Liver (tissue), 3 donors: ENCODE data around the gene RAB1A.

Experiments used
- CTCF ChIP-seq: fragments of 150-350 bp; IDR thresholded peaks from 2 replicates; pipeline ENCODE4 v1.5.1; 2017; ENCODE audit warnings: improper control_type of control experiment, low read depth, low read length; ENCODE audit not compliant: missing input control
- EGR1 ChIP-seq, 2 donors: IDR thresholded peaks; 2 replicates each; pipeline ENCODE4 v1.6.1; 2016 to 2018; ENCODE audit warnings: antibody characterized with exemption in 2 of 2, low read depth in 2 of 2
- GABPA ChIP-seq, 2 donors: IDR thresholded peaks in 1 of 2; conservative IDR thresholded peaks in 1 of 2; 2 replicates each; pipeline ENCODE4 v1.6.1; 2016; ENCODE audit warnings: antibody characterized with exemption in 2 of 2, mild to moderate bottlenecking in 1 of 2, moderate library complexity in 1 of 2
- HNF4G ChIP-seq: IDR thresholded peaks from 2 replicates; pipeline ENCODE4 v1.6.1; 2016; ENCODE audit warnings: antibody characterized with exemption
- MAX ChIP-seq: IDR thresholded peaks from 2 replicates; pipeline ENCODE4 v1.6.1; 2016; ENCODE audit warnings: antibody characterized with exemption
- NR2F2 ChIP-seq: IDR thresholded peaks from 2 replicates; pipeline ENCODE4 v1.6.1; 2016; ENCODE audit warnings: antibody characterized with exemption
- RAD21 ChIP-seq, 2 donors: IDR thresholded peaks; 2 replicates each; pipeline ENCODE4 v1.6.1; 2016; ENCODE audit warnings: antibody characterized with exemption in 2 of 2, mild to moderate bottlenecking in 2 of 2
- REST ChIP-seq: IDR thresholded peaks from 2 replicates; pipeline ENCODE4 v1.6.1; 2016; ENCODE audit warnings: antibody characterized with exemption, mild to moderate bottlenecking
- RXRA ChIP-seq, 2 donors: IDR thresholded peaks; 2 replicates each; pipeline ENCODE4 v1.6.1; 2017 to 2018; ENCODE audit warnings: antibody characterized with exemption in 2 of 2, mild to moderate bottlenecking in 1 of 2
- SP1 ChIP-seq: IDR thresholded peaks from 2 replicates; pipeline ENCODE4 v1.6.1; 2018; ENCODE audit warnings: antibody characterized with exemption, mild to moderate bottlenecking
- TAF1 ChIP-seq: conservative IDR thresholded peaks from 2 replicates; pipeline ENCODE4 v1.6.1; 2016; ENCODE audit warnings: antibody characterized with exemption, mild to moderate bottlenecking
- YY1 ChIP-seq: IDR thresholded peaks from 2 replicates; pipeline ENCODE4 v1.6.1; 2016; ENCODE audit warnings: antibody characterized with exemption, mild to moderate bottlenecking
- TF ChIP-seq, protein P1 (sequence below): IDR thresholded peaks from 2 replicates; pipeline ENCODE4 v1.6.1; 2016; ENCODE audit warnings: antibody characterized with exemption
- donor health status: healthy.
- donor health status: healthy.

- TF ChIP-seq NR2F2 = no peak
- no peak for TF ChIP-seq CTCF
- no peak for TF ChIP-seq YY1
- TF ChIP-seq MAX = no peak
- TF ChIP-seq RXRA (IDR thresholded peaks at IDR 0.05) = no peak
- no peak for TF ChIP-seq GABPA (IDR thresholded peaks at IDR 0.05 in 1 of 2, conservative IDR thresholded peaks at IDR 0.05 in 1 of 2)
- no peak for TF ChIP-seq EGR1 (IDR thresholded peaks at IDR 0.05; ENCODE audit: low read depth in 2 of 2)
- TF ChIP-seq, protein P1, sequence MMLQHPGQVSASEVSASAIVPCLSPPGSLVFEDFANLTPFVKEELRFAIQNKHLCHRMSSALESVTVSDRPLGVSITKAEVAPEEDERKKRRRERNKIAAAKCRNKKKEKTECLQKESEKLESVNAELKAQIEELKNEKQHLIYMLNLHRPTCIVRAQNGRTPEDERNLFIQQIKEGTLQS = no peak
- no peak for TF ChIP-seq RAD21 (IDR thresholded peaks at IDR 0.05)
- TF ChIP-seq TAF1 = no peak
- TF ChIP-seq SP1 = no peak
- TF ChIP-seq REST = no peak
- no peak for TF ChIP-seq HNF4G
Measured at GRCh38 chr2:65092791-65093190, 37.1 kb downstream of the RAB1A start.
